PC-9 (cell line): ENCODE data around the gene NKAPL.

ENCODE experiments used
- EZH2 ChIP-seq: fragments of 200-600 bp; sonication (generic); IDR thresholded peaks from 2 replicates; pipeline ENCODE4 v1.8.0; 2017; ENCODE audit warnings: antibody characterized with exemption, low read depth
- TF ChIP-seq, protein P1 (sequence below): fragments of 200-600 bp; sonication (generic); conservative IDR thresholded peaks from 2 replicates; pipeline ENCODE4 v1.6.1; 2017; ENCODE audit warnings: mixed run types, antibody characterized with exemption, mild to moderate bottlenecking, moderate library complexity

DNA sequence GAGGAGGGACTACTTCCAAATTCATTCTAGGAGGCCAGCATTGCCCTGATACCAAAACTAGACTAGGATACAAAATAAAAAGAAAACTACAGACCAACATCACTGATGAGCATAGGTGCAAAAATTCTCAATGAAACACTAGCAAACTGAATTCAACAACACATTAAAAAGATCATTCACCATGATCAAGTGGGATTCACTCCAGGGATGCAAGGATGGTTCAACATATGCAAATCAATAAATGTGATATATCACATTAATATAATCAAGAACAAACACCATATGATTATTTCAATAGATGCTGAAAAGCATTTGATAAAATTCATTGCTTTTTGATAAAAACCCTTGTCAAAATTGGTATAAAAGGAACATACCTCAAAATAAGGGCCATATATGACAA is 32.5 kb downstream of the NKAPL start:
- TF ChIP-seq, protein P1, sequence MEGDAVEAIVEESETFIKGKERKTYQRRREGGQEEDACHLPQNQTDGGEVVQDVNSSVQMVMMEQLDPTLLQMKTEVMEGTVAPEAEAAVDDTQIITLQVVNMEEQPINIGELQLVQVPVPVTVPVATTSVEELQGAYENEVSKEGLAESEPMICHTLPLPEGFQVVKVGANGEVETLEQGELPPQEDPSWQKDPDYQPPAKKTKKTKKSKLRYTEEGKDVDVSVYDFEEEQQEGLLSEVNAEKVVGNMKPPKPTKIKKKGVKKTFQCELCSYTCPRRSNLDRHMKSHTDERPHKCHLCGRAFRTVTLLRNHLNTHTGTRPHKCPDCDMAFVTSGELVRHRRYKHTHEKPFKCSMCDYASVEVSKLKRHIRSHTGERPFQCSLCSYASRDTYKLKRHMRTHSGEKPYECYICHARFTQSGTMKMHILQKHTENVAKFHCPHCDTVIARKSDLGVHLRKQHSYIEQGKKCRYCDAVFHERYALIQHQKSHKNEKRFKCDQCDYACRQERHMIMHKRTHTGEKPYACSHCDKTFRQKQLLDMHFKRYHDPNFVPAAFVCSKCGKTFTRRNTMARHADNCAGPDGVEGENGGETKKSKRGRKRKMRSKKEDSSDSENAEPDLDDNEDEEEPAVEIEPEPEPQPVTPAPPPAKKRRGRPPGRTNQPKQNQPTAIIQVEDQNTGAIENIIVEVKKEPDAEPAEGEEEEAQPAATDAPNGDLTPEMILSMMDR = no peak
- no peak for TF ChIP-seq EZH2
